Thoracic aorta (tissue), 2 donors: ENCODE measurements around the gene CLTB. TPM values are rescaled to one million over a fixed set of nuclear protein-coding genes. Genes with fewer than 3 reads are reported as not detected.
"Not testable (repeated sequence)": the region's sequence is repeated elsewhere in the genome, so short reads cannot be mapped to it uniquely, and the experiment has no call there.

Experiments
- ATAC-seq: fragments of 150-250 bp; one replicate; pipeline ENCODE4 v1.8.0; 2017; ENCODE audit warnings: low read depth; ENCODE audit not compliant: insufficient number of reproducible peaks, low FRiP score
- DNase-seq: peaks from one replicate; pipeline ENCODE4 v3.0.0-alpha.2; 2020; ENCODE audit warnings: low spot score
- H3K27ac ChIP-seq, 2 donors: fragments of 200-600 bp; sonication (generic); 1 replicate in 1 of 2; 2 replicates in 1 of 2; pipeline ENCODE4 v1.5.1; 2016; ENCODE audit warnings: mild to moderate bottlenecking in 2 of 2, moderate library complexity in 2 of 2
- H3K27me3 ChIP-seq: fragments of 200-600 bp; sonication (generic); replicated peaks from 2 replicates; pipeline ENCODE4 v1.6.0; 2016; ENCODE audit warnings: mild to moderate bottlenecking; ENCODE audit not compliant: insufficient read depth
- H3K36me3 ChIP-seq: fragments of 200-600 bp; sonication (generic); one replicate; pipeline ENCODE4 v1.5.1; 2016
- H3K4me1 ChIP-seq, 2 donors: fragments of 200-600 bp; sonication (generic); 1 replicate in 1 of 2; 2 replicates in 1 of 2; pipeline versions ENCODE4 v1.5.1 to v1.6.0; 2016; ENCODE audit warnings: low read depth in 2 of 2, mild to moderate bottlenecking in 1 of 2; ENCODE audit not compliant: control insufficient read depth in 1 of 2
- H3K4me3 ChIP-seq: fragments of 200-600 bp; sonication (generic); 2 replicates; pipeline ENCODE4 v1.5.1; 2016; ENCODE audit warnings: mild to moderate bottlenecking
- H3K9me3 ChIP-seq: fragments of 200-600 bp; sonication (generic); 2 replicates; pipeline ENCODE4 v1.5.1; 2016
- CTCF ChIP-seq: fragments of 200-600 bp; sonication (generic); IDR thresholded peaks from one replicate; pipeline ENCODE4 v1.5.1; 2019; ENCODE audit warnings: antibody characterized with exemption
- total RNA-seq, 2 donors: library from RNA; depleted of rRNA; stranded (reverse); fragments of >200 nt; gene quantifications; one replicate each; pipeline versions ENCODE4 v1.1.0 to v1.2.3, GENCODE V29; 2016

The CLTB gene
- total RNA-seq, 2 donors from 2014 or later, result 155 to 192 TPM

GRCh38 chr5:176408590-176408989 lies 7.7 kb downstream of the CLTB start:
- Histone ChIP-seq H3K4me3 (no peak overlapping the region), H3K27me3 (no peaks in the 10 kb centered on the region), H3K4me1 (peaks cover 3 to 19% of the 10 kb centered on the region in 2 donors), H3K27ac (no peak overlapping the region), H3K36me3 (peaks cover 18% of the 10 kb centered on the region), H3K9me3 (no peaks in the 10 kb centered on the region)
- TF ChIP-seq CTCF, result no peak
- no peak for DNase-seq
- no peak for ATAC-seq

- Histone ChIP-seq H3K4me1 (peaks cover 0 to 15% of the 10 kb centered on the region in 2 donors), H3K36me3 (peaks cover 18% of the 10 kb centered on the region)
- DNase-seq, H3K9me3 ChIP-seq, H3K27ac ChIP-seq, H3K4me3 ChIP-seq, ATAC-seq, H3K27me3 ChIP-seq: not testable (repeated sequence)
These were observed 8.1 kb downstream of the CLTB start for GRCh38 chr5:176408252-176408573.

- Histone ChIP-seq H3K9me3 (no peaks in the 10 kb centered on the region), H3K27me3 (no peaks in the 10 kb centered on the region), H3K4me1 (peaks cover 0 to 10% of the 10 kb centered on the region in 2 donors), H3K36me3 (peaks cover 18% of the 10 kb centered on the region), H3K27ac (no peak overlapping the region), H3K4me3 (no peak overlapping the region)
- DNase-seq (no peak), ATAC-seq (no peak)
- TF ChIP-seq CTCF, result no peak
These were observed 8.7 kb downstream of the CLTB start for GRCh38 chr5:176407456-176408251.

- Histone ChIP-seq H3K4me3 (no peak overlapping the region), H3K9me3 (no peaks in the 10 kb centered on the region), H3K27ac (no peak overlapping the region), H3K4me1 (peaks cover 0 to 6% of the 10 kb centered on the region in 2 donors), H3K36me3 (peaks cover 18% of the 10 kb centered on the region), H3K27me3 (no peaks in the 10 kb centered on the region)
- TF ChIP-seq CTCF, result no peak
- no peak for DNase-seq
- no peak for ATAC-seq
These were observed 9.8 kb downstream of the CLTB start for GRCh38 chr5:176406436-176407052.

GRCh38 chr5:176405656-176406435 lies 10.5 kb downstream of the CLTB start:
- H3K27ac ChIP-seq, result no peak overlapping the region
- H3K27me3 ChIP-seq, result no peaks in the 10 kb centered on the region
- ATAC-seq (no peak), DNase-seq (no peak)
- H3K4me1 ChIP-seq, result no peaks in the 10 kb centered on the region
- no peak for TF ChIP-seq CTCF
- H3K36me3 ChIP-seq, result peaks cover 18% of the 10 kb centered on the region
- H3K4me3 ChIP-seq, result no peak overlapping the region
- no peaks in the 10 kb centered on the region for H3K9me3 ChIP-seq
